ENCODE data around the gene USP51. TPM values are rescaled to one million over a fixed set of nuclear protein-coding genes. Genes with fewer than 3 reads are reported as not detected.
"Not testable (repeated sequence)": the region's sequence is repeated elsewhere in the genome, so short reads cannot be mapped to it uniquely, and the experiment has no call there.

Gene USP51
- under 1 TPM in 1 of 3 donors, not detected in 2; 0.25 TPM for polyA plus RNA-seq

- H3K27me3 Mint-ChIP-seq (ENCODE audit: low read depth in 3 of 3), result peaks cover 1 to 19% (median 5%) of the 10 kb centered on the region in 3 donors
- H3K4me3 Mint-ChIP-seq, result peak within 1 kb of the TSS; percentile 88 to 94 (median 93)
- no peaks in the 10 kb centered on the region for H3K9me3 Mint-ChIP-seq
- H3K27ac Mint-ChIP-seq, result peak within 1 kb of the TSS; percentile 80 to 95 (median 90)
- H3K4me1 Mint-ChIP-seq, result peaks cover 8 to 12% of the 10 kb centered on the region in 2 donors
- H3K36me3 Mint-ChIP-seq, result no peaks in the 10 kb centered on the region
- DNase-seq, result peak in 1 of 3 donors; percentile 41
Measured at GRCh38 chrX:55489314-55490009, at the start of gene USP51. TSS of gene USP51 (minus strand) at chrX:55489848. CDS start at chrX:55488939, 909 bp downstream.

- H3K27ac Mint-ChIP-seq, result no peak overlapping the region
- peaks cover 3 to 9% (median 8%) of the 10 kb centered on the region in 3 donors for H3K27me3 Mint-ChIP-seq (ENCODE audit: low read depth in 3 of 3)
- no peaks in the 10 kb centered on the region for H3K4me1 Mint-ChIP-seq
- H3K4me3 Mint-ChIP-seq, result no peak overlapping the region
- DNase-seq, result no peak
- no peaks in the 10 kb centered on the region for H3K9me3 Mint-ChIP-seq
- H3K36me3 Mint-ChIP-seq, result no peaks in the 10 kb centered on the region
Measured at GRCh38 chrX:55524487-55524886, 34.8 kb upstream of the USP51 start.

GRCh38 chrX:55523356-55523755, 33.7 kb upstream of the USP51 start:
- H3K36me3 Mint-ChIP-seq, result no peaks in the 10 kb centered on the region
- H3K27ac Mint-ChIP-seq, result no peak overlapping the region
- no peak overlapping the region for H3K4me3 Mint-ChIP-seq

GRCh38 chrX:55522596-55523276, 33.1 kb upstream of the USP51 start:
- no peaks in the 10 kb centered on the region for H3K9me3 Mint-ChIP-seq

More at GRCh38 chrX:55523356-55523755, 33.7 kb upstream of the USP51 start:
- no peaks in the 10 kb centered on the region for H3K9me3 Mint-ChIP-seq
- peaks cover 2 to 8% (median 4%) of the 10 kb centered on the region in 3 donors for H3K27me3 Mint-ChIP-seq (ENCODE audit: low read depth in 3 of 3)
- DNase-seq, result no peak
- no peaks in the 10 kb centered on the region for H3K4me1 Mint-ChIP-seq

GRCh38 chrX:55521687-55522086, 32.0 kb upstream of the USP51 start:
- no peaks in the 10 kb centered on the region for H3K36me3 Mint-ChIP-seq
- H3K27ac Mint-ChIP-seq, result no peak overlapping the region

More at GRCh38 chrX:55522596-55523276, 33.1 kb upstream of the USP51 start:
- no peaks in the 10 kb centered on the region for H3K4me1 Mint-ChIP-seq
- no peaks in the 10 kb centered on the region for H3K36me3 Mint-ChIP-seq
- no peak for DNase-seq
- H3K27me3 Mint-ChIP-seq (ENCODE audit: low read depth in 3 of 3), result peaks cover 2 to 8% (median 4%) of the 10 kb centered on the region in 3 donors
- H3K27ac Mint-ChIP-seq, result no peak overlapping the region
- H3K4me3 Mint-ChIP-seq, result no peak overlapping the region

GRCh38 chrX:55516794-55517481, 27.3 kb upstream of the USP51 start:
- not testable (repeated sequence) for H3K36me3 Mint-ChIP-seq; H3K27ac Mint-ChIP-seq; DNase-seq; H3K4me3 Mint-ChIP-seq; H3K4me1 Mint-ChIP-seq; H3K27me3 Mint-ChIP-seq (ENCODE audit: low read depth in 3 of 3); H3K9me3 Mint-ChIP-seq

More at GRCh38 chrX:55521687-55522086, 32.0 kb upstream of the USP51 start:
- no peaks in the 10 kb centered on the region for H3K9me3 Mint-ChIP-seq
- H3K4me1 Mint-ChIP-seq, result no peaks in the 10 kb centered on the region
- H3K4me3 Mint-ChIP-seq, result no peak overlapping the region
- DNase-seq, result no peak
- peaks cover 0 to 8% (median 2%) of the 10 kb centered on the region in 3 donors for H3K27me3 Mint-ChIP-seq (ENCODE audit: low read depth in 3 of 3)

- not testable (repeated sequence) for H3K4me3 Mint-ChIP-seq; H3K27ac Mint-ChIP-seq; DNase-seq; H3K4me1 Mint-ChIP-seq; H3K36me3 Mint-ChIP-seq; H3K27me3 Mint-ChIP-seq (ENCODE audit: low read depth in 3 of 3); H3K9me3 Mint-ChIP-seq
Measured at GRCh38 chrX:55513045-55513737, 23.5 kb upstream of the USP51 start.

- not testable (repeated sequence) for H3K4me1 Mint-ChIP-seq; DNase-seq; H3K27ac Mint-ChIP-seq; H3K4me3 Mint-ChIP-seq; H3K27me3 Mint-ChIP-seq (ENCODE audit: low read depth in 3 of 3); H3K9me3 Mint-ChIP-seq; H3K36me3 Mint-ChIP-seq
Measured at GRCh38 chrX:55508410-55509152, 18.9 kb upstream of the USP51 start.

GRCh38 chrX:55507699-55508098, 18.1 kb upstream of the USP51 start:
- not testable (repeated sequence) for H3K36me3 Mint-ChIP-seq; H3K9me3 Mint-ChIP-seq; H3K4me1 Mint-ChIP-seq; H3K27me3 Mint-ChIP-seq (ENCODE audit: low read depth in 3 of 3); H3K27ac Mint-ChIP-seq; DNase-seq; H3K4me3 Mint-ChIP-seq

- not testable (repeated sequence) for H3K27ac Mint-ChIP-seq
Measured at GRCh38 chrX:55507010-55507409, 17.4 kb upstream of the USP51 start.

GRCh38 chrX:55490974-55491373, 1.3 kb upstream of the USP51 start:
- Mint-ChIP-seq H3K36me3 (no peaks in the 10 kb centered on the region), H3K4me1 (peaks cover 8 to 12% of the 10 kb centered on the region in 2 donors), H3K4me3 (peak overlapping the region in 2 of 5 donors; percentile 18 to 94), H3K27ac (peak overlapping the region in 1 of 6 donors; percentile 6), H3K27me3 (ENCODE audit: low read depth in 3 of 3) (peaks cover 0 to 12% (median 3%) of the 10 kb centered on the region in 3 donors), H3K9me3 (no peaks in the 10 kb centered on the region)
- DNase-seq, result no peak

More at GRCh38 chrX:55507010-55507409, 17.4 kb upstream of the USP51 start:
- H3K9me3 Mint-ChIP-seq; H3K36me3 Mint-ChIP-seq; H3K27me3 Mint-ChIP-seq (ENCODE audit: low read depth in 3 of 3); DNase-seq; H3K4me1 Mint-ChIP-seq; H3K4me3 Mint-ChIP-seq: not testable (repeated sequence)

- H3K27ac Mint-ChIP-seq, result peak overlapping the region in 1 of 6 donors; percentile 40
- H3K27me3 Mint-ChIP-seq (ENCODE audit: low read depth in 3 of 3), result peaks cover 0 to 13% (median 3%) of the 10 kb centered on the region in 3 donors
- DNase-seq, result no peak
Measured at GRCh38 chrX:55490121-55490520, 473 bp upstream of the USP51 start.

More at GRCh38 chrX:55490121-55490520, 473 bp upstream of the USP51 start:
- Mint-ChIP-seq H3K4me1 (peaks cover 8 to 12% of the 10 kb centered on the region in 2 donors), H3K4me3 (peak overlapping the region; percentile 88 to 94 (median 93)), H3K9me3 (no peaks in the 10 kb centered on the region), H3K36me3 (no peaks in the 10 kb centered on the region)

All from immature natural killer cell (primary cell).